ENCODE results near the gene OMG.
A peak's percentile ranks its signal among the peaks of the same experiment; 100 is the strongest.
"Not testable (repeated sequence)": the region's sequence is repeated elsewhere in the genome, so short reads cannot be mapped to it uniquely, and the experiment has no call there.

The OMG gene

DNA sequence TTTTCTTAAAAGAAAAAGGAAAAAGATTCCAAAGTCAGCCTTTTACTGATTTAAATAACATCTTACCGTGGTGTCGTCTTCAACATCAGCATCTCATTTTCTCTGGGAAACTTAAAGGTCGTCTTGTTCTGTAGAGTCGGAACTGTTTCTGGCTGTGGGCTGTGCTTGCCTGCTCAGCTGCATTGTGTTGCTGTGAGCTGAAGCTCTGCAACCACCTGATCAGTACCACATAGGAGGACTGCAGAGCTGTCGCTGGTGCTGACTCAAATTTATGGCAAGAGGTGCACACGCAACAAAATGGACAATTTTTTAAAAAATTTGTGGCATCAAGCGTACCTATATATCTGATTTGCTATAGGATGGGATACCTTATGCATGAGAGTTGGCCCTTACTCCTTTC lies at the start of gene OMG:
TSS of gene OMG (minus strand) at position 150 of the 400 bp plus-strand sequence. CDS start 908 bp downstream, outside the sequence.
- DNase-seq = no peak

DNA sequence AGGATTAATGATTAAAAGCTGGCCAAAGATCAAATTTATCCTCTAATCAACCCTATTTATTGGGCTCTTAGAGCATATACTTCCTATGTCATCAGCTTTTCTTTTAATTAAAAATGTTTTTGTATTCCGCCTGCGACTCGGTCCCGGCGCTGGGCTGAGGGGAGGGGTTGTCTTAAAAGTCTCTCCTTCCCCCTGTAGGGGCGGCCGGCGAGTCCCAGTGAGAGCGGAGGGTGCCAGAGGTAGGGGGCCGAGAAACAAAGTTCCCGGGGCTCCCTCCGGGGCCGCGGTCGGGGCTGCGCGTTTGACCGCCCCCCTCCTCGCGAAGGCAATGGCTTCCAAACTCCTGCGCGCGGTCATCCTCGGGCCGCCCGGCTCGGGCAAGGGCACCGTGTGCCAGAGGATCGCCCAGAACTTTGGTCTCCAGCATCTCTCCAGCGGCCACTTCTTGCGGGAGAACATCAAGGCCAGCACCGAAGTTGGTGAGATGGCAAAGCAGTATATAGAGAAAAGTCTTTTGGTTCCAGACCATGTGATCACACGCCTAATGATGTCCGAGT lies 48.2 kb upstream of the OMG start:
- not testable (repeated sequence) for DNase-seq

- DNase-seq = no peak
Observed at GRCh38 chr17:31339906-31340661, 43.0 kb upstream of the OMG start.

- DNase-seq = no peak
Observed at GRCh38 chr17:31329221-31329620, 32.2 kb upstream of the OMG start.

GRCh38 chr17:31328160-31328535 lies 31.1 kb upstream of the OMG start:
- no peak for DNase-seq

- no peak for DNase-seq
Observed at GRCh38 chr17:31327534-31328159, 30.6 kb upstream of the OMG start.

DNA sequence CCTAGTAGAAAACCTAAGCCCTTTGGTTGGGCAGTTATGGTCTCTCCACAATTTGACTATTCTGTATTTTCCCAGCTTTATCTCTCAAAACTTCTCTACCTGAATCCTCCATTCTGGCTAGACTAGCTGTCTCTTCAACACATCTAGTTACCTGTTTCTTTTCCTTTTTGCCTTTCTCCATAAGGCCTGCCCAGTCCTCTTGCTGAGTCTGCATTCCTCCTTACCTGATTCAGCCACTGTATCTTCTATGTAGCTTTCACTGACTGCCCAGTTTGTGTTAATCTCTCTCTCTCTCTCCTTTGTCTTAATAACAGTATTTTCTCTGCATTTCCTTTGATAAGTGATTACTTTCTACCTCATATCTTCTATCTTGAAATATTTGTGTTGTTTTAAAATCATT lies 26.5 kb upstream of the OMG start:
- no peak for DNase-seq

DNA sequence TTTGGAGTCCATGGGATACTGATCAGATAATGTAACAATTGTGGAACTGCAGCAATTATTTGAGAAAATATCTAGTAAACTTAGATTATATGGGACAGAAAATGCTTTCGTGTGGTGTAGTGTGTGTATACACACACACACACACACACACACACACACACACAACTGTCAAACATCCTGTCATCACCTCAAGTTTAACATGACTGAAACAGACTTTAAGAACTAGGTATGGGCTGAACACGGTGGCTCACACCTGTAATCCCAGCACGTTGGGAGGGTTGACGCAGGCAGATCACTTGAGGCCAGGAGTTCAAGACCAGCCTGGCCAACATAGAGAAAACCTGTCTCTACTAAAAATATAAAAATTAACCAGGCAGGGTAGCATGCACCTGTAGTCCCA lies 24.9 kb upstream of the OMG start:
- peak in 1 of 2 experiments; percentile 11 for DNase-seq

- DNase-seq = peak; percentile 53 to 86
Observed at GRCh38 chr17:31321481-31321880, 24.4 kb upstream of the OMG start, which contains the start of gene EVI2A. EVI2A (minus strand) TSS chr17:31321622; CDS start chr17:31319013, 2,609 bp downstream.

- no peak for DNase-seq
Observed at GRCh38 chr17:31320791-31321190, 23.8 kb upstream of the OMG start.

DNA sequence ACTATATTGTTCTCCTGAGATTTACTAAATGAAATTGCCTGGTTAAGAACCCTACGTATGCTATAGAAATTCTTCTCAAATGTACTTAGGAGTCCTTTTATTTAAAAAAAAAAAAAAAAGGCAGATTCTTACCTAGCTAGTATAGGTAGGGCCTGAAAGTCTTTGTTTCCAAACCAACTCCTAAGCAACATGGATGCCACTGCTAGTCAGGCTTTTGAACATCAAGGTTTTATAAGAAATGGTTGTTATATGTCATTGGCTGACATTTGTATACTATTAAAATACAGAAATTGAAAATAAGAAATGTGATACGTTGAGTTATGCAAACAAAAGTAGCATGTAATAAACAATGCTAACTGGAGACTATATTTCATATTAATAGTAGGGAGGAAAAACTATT lies 23.2 kb upstream of the OMG start:
- no peak for DNase-seq

- DNase-seq = no peak
Observed at GRCh38 chr17:31318851-31319661, 22.0 kb upstream of the OMG start.

- peak; percentile 6 to 40 for DNase-seq
Observed at GRCh38 chr17:31318298-31318801, 21.3 kb upstream of the OMG start.

- DNase-seq = no peak
Observed at GRCh38 chr17:31314782-31315100, 17.7 kb upstream of the OMG start.

DNA sequence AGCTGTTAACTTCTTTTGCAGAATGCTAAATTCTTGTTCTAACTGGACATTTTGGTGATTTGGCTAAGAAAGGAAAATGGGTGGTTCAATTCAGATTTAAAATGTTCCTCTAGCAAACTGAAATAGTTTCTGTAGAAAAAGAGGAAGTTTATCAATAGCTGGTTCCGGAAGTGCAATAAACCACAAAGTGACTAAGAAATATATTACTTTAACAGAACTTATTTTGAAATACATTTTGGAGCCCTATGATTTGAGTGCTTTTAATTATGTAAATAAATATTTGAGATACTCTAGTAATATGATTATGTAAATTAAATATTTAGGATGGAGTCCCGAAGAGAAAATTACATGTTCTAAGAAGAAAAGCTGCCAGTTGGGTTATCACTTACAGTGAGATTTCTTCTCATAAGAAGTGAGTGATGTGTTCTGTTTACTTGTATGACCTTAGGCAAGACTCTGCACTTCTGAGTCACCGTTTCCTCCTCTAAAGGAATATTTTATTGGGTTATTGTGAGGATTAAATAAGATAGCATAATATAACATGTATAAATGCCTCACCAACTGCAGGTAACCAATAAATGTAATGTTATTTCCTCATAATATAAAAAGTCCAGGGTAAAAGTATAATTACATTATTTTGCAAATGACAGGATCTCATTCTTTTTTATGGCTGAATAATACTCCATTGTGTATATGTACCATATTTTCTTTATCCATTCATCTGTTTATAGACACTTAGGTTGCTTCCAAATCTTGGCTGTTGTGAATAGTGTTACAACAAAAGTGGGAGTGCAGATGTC lies 17.1 kb upstream of the OMG start, which contains the start of gene EVI2B:
TSS of gene EVI2B (minus strand) at position 73 of the 800 bp plus-strand sequence. CDS start 8,445 bp downstream, outside the sequence.
- DNase-seq = peak in 1 of 2 experiments; percentile 15

- peak; percentile 21 to 30 for DNase-seq
Observed at GRCh38 chr17:31312223-31312622, 15.2 kb upstream of the OMG start.

- DNase-seq = no peak
Observed at GRCh38 chr17:31311526-31311925, 14.5 kb upstream of the OMG start.

DNA sequence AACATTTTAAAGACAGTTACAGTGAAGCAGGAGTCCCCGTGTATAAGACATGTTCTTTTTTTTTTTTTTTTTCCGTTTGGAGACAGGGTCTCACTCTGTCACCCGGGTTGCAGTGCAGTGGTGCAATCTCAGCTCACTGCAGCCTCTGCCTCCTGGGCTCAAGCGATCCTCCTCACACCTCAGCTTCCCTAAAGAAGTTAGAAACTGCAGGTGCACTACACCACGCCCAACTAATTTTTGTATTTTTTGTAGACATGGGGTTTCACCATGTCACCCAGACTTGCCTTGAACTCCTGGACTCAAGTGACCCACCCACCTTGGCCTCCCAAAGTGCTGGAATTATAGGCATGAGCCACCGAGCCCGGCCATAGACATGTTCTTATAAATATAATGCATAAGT lies 13.8 kb upstream of the OMG start:
- no peak for DNase-seq

- DNase-seq = peak in 1 of 2 experiments; percentile 54
Observed at GRCh38 chr17:31310260-31310659, 13.2 kb upstream of the OMG start.

DNA sequence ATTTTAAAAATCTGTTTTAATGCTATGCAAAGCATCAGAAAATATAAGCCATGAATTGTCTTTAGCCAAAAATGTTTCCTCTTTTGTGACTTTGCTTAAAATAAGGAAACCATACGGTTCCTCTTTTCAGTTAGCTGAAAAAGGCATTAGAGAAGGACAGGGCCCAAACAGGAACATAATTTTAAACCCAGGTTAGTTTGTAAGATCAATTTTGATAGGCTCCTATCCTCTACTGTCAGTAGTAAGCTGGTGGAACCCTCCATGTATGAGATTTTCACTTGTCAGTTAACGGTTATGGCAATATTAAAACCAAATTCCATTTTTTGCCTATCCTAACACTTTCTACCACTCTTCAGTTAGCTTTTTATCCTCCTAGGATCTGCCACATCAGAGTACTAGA lies 12.5 kb upstream of the OMG start:
- no peak for DNase-seq

DNA sequence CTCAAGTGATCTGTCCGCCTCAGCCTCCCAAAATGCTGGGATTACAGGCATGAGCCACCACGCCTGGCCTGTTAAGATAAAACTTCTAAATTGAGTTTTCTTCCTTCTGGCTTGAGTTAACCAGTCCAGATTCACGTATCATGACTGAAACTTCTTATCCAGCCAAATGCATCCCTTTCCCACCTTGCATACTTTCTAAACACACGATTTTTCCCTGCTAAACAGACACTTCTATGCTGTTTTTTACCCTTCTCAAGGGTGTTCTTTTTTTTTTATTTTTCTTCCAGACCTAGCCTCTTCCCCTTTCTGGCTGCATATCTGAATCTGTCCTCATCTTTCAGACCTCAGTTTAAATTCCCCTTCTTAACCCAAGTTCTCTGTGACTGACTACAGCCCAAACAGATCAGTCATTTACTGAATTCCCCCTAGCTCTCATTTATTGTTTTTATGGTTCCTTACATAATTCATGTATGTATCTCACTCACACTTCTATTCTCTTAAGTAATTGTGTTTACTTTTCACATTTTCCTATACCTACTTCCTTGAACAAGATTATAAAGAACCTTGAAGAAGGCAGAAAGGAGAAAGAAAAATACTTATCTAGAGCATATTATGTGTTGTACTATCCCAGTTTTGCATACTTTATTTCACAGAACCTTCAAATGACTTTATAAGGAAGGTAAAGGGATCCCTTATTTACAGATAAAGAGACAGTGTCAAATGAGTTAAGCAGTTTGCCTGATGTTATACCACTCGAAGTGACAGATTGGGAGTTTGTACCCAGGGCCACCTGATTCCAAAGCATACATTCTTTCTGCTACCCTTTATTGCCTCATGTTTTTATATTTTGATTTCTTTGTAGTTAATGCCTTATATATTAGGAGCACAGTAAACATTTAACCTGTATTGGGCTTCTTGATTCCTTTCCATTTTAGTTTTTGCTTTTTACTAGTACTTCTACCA lies 11.6 kb upstream of the OMG start:
- DNase-seq = no peak
